ENCODE measurements around the gene ELAVL1. TPM values are rescaled to one million over a fixed set of nuclear protein-coding genes. Genes with fewer than 3 reads are reported as not detected.

ELAVL1 gene
- total and polyA plus RNA-seq, 7 donors, result 22.3 to 57.9 (median 44.5) TPM

DNA sequence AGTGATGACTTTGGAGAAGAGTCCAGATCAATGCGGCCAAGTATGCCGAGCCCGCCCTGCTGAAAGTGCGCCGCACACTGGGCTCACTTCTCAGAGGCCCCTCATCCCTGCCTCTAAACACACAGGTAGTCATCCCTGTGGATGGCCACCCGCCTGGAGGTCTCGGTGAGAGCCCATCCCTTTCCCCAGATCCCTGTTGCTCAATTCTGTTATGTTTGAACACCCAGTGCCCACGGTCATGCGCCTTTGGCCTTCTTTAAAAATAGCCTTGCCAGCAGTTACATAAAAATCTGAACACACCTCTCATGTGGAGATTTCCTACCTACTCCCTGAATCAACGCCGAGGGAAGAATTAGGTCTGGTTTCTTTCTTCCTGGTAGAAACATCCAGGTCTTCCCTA is 11.9 kb downstream of the ELAVL1 start:
- Histone ChIP-seq H3K36me3 (ENCODE audit: insufficient read depth in 1 of 2, low read depth in 1 of 2) (peaks cover 4 to 33% of the 10 kb centered on the region in 2 donors), H3K9me3 (no peaks in the 10 kb centered on the region), H3K27ac (peak overlapping the region; percentile 69), H3K27me3 (ENCODE audit: insufficient read depth in 3 of 3, low read length in 2 of 3) (no peaks in the 10 kb centered on the region), H3K4me3 (no peak overlapping the region), H3K4me1 (peaks cover 40% of the 10 kb centered on the region)
- intact Hi-C loops (cut with DNase I), result no loop called here
- peak; percentile 70 to 97 (median 86) for ATAC-seq
- 44 to 67% (median 49%) methylated on average over 11 of the region's 11 CpGs for WGBS, 3 donors
- DNase-seq, result peak in 1 of 2 donors; percentile 70
- TF ChIP-seq, protein P1, sequence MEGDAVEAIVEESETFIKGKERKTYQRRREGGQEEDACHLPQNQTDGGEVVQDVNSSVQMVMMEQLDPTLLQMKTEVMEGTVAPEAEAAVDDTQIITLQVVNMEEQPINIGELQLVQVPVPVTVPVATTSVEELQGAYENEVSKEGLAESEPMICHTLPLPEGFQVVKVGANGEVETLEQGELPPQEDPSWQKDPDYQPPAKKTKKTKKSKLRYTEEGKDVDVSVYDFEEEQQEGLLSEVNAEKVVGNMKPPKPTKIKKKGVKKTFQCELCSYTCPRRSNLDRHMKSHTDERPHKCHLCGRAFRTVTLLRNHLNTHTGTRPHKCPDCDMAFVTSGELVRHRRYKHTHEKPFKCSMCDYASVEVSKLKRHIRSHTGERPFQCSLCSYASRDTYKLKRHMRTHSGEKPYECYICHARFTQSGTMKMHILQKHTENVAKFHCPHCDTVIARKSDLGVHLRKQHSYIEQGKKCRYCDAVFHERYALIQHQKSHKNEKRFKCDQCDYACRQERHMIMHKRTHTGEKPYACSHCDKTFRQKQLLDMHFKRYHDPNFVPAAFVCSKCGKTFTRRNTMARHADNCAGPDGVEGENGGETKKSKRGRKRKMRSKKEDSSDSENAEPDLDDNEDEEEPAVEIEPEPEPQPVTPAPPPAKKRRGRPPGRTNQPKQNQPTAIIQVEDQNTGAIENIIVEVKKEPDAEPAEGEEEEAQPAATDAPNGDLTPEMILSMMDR (IDR thresholded peaks at IDR 0.05), result no peak

DNA sequence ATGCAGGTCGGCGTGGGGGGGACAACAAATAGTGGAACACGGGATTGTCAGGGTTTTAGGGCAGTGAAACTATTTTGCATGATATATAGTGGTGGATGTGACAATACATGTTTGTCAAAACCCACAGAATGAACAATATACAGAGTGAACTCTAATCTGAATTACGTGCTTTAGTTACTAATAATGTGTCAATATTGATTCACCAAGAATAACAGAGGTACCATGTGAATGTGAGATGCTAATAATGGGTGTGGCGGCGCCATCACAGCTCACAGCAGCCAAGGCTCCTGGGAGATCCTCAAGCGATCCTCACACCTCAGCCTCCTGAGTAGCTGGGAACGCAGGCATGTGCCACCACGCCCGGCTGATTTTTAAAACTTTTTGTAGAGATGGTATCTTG is 12.9 kb downstream of the ELAVL1 start:
- peaks cover 4 to 37% of the 10 kb centered on the region in 2 donors for H3K36me3 ChIP-seq (ENCODE audit: insufficient read depth in 1 of 2, low read depth in 1 of 2)
- 73 to 76% (median 75%) methylated on average over 10 of the region's 10 CpGs for WGBS, 3 donors
- DNase-seq (no peak), ATAC-seq (no peak)
- H3K9me3 ChIP-seq, result no peaks in the 10 kb centered on the region
- peaks cover 31% of the 10 kb centered on the region for H3K4me1 ChIP-seq
- intact Hi-C loops (cut with DNase I), result no loop called here
- no peak overlapping the region for H3K4me3 ChIP-seq
- no peaks in the 10 kb centered on the region for H3K27me3 ChIP-seq (ENCODE audit: insufficient read depth in 3 of 3, low read length in 2 of 3)
- TF ChIP-seq, protein P1 (IDR thresholded peaks at IDR 0.05), result no peak
- peak overlapping the region; percentile 69 for H3K27ac ChIP-seq

DNA sequence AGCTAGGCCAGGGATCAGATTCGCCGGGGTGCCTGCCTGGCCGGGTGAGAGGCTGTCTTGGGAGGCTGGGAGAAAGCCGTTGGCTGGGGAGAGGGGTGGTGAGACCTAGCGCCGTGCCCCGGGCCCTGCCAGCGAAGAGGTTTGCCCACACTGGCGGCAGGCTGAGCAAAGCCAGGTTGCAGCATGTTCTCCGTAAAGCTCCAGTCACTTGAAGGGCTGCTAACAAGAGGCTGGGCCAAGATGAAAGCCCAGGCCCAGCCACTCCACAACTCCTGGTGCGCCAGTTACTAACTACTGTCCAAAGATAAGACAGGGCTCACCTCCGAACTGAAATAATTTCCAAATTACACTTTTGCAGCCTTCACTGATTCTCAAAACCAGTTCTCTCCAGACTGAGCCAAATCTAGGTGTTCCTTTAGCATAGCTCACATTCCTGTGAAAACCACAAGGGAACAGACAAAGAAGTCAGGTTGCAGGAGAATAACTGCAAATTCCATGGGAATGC is 16.3 kb downstream of the ELAVL1 start:
- Histone ChIP-seq H3K4me1 (peaks cover 41% of the 10 kb centered on the region), H3K27ac (no peak overlapping the region), H3K9me3 (no peaks in the 10 kb centered on the region), H3K27me3 (ENCODE audit: insufficient read depth in 3 of 3, low read length in 2 of 3) (no peaks in the 10 kb centered on the region), H3K4me3 (no peak overlapping the region), H3K36me3 (ENCODE audit: insufficient read depth in 1 of 2, low read depth in 1 of 2) (peaks cover 4 to 51% of the 10 kb centered on the region in 2 donors)
- intact Hi-C loops (cut with DNase I), result no loop called here
- no peak for ATAC-seq
- DNase-seq, result no peak
- 91 to 93% (median 92%) methylated on average over 12 of the region's 12 CpGs for WGBS, 3 donors
- TF ChIP-seq, protein P1 (IDR thresholded peaks at IDR 0.05), result no peak

DNA sequence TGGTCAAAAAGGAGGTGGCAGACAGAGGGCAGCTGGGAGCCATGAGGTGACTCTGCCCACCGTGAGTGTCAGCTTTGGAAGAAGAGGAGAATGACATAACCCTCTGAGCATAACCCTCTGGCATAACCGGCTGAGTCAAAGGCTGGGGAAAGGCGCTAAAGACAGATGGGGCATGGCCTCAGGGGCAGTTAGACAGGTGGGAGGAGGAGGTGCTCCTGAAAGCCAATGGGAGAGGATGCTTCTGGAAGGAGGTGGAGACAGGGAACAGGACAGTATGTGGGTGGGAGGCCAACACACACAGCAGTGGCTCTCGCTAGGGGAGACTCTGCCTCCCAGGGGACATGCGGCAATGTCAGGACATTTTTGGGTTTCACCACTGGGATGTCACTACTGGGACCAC is 17.1 kb downstream of the ELAVL1 start:
- Histone ChIP-seq H3K4me1 (peaks cover 39% of the 10 kb centered on the region), H3K27me3 (ENCODE audit: insufficient read depth in 3 of 3, low read length in 2 of 3) (no peaks in the 10 kb centered on the region), H3K27ac (no peak overlapping the region), H3K4me3 (no peak overlapping the region), H3K9me3 (no peaks in the 10 kb centered on the region), H3K36me3 (ENCODE audit: insufficient read depth in 1 of 2, low read depth in 1 of 2) (peaks cover 4 to 59% of the 10 kb centered on the region in 2 donors)
- intact Hi-C loops (cut with DNase I), result no loop called here
- TF ChIP-seq, protein P1 (IDR thresholded peaks at IDR 0.05), result no peak
- WGBS, 3 donors, result 62 to 71% (median 63%) methylated on average over 5 of the region's 5 CpGs
- DNase-seq (no peak), ATAC-seq (peak; percentile 17 to 48 (median 28))
